AG04450 (cell line): ENCODE results near the gene CD34. TPM values are rescaled to one million over a fixed set of nuclear protein-coding genes. Genes with fewer than 3 reads are reported as not detected.

ENCODE experiments used
- CTCF ChIA-PET: fragments of 300-600, 350-600 bp; formaldehyde crosslinking; extraction: SDS; loops from one replicate; lab custom pipeline; 2022; ENCODE audit warnings: antibody characterized with exemption, inconsistent platforms; lab: Charles Lee
- POLR2A ChIA-PET: fragments of 350-600 bp; formaldehyde crosslinking; extraction: SDS; loops from one replicate; lab custom pipeline; 2021; ENCODE audit warnings: antibody characterized with exemption, inconsistent platforms; lab: Yijun Ruan, JAX
- DNase-seq: peaks from one replicate; pipeline ENCODE4 v3.0.0-alpha.2; 2011; ENCODE audit warnings: low read depth, low spot score
- H3K27ac ChIP-seq: one replicate; pipeline ENCODE4 v1.5.1; 2012; ENCODE audit warnings: low read depth, low read length, control low read depth
- H3K27me3 ChIP-seq: one replicate; pipeline ENCODE4 v1.6.0; 2012; ENCODE audit warnings: low read length; ENCODE audit not compliant: control insufficient read depth, insufficient read depth
- H3K4me3 ChIP-seq: 2 replicates; pipeline ENCODE4 v1.5.1; 2011; ENCODE audit warnings: mild to moderate bottlenecking, low read depth, low read length, control low read depth
- H3K9me3 ChIP-seq: 2 replicates; pipeline ENCODE4 v1.5.1; 2012; ENCODE audit warnings: low read length; ENCODE audit not compliant: control insufficient read depth, insufficient read depth
- polyA plus RNA-seq: library from polyadenylated mRNA; depleted of rRNA; stranded (reverse); fragments of >200 nt; gene quantifications from 2 replicates; pipeline ENCODE4 v1.2.3, GENCODE V29; 2011
- TF ChIP-seq, protein P1 (sequence below): IDR thresholded peaks from 2 replicates; pipeline ENCODE4 v1.5.1; 2011; ENCODE audit warnings: low read depth, low read length, control low read depth, inconsistent platforms

CD34 gene
- polyA plus RNA-seq, 1 experiment, result 0.14 TPM

DNA sequence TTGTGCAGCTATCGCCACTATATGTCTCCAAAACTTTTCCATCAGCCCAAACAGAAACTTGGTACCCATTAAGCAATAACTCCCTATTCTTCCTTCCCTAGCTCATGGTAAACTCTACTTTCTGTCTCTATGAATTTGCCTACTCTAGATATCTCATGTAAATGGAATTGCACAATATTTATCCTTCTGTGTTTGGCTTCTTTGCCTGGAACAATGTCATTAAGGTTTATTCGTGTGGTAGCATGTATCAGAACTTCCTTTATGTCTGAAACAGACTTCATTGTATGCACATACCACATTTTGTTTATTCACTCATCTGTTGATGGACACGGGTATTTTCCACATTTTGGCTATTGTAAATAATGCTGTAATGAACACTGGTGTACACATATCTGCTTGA, 40.7 kb upstream of the CD34 start:
- Histone ChIP-seq H3K27ac (no peak overlapping the region), H3K9me3 (no peaks in the 10 kb centered on the region), H3K4me3 (no peak overlapping the region), H3K27me3 (peaks cover 16% of the 10 kb centered on the region)
- TF ChIP-seq, protein P1, sequence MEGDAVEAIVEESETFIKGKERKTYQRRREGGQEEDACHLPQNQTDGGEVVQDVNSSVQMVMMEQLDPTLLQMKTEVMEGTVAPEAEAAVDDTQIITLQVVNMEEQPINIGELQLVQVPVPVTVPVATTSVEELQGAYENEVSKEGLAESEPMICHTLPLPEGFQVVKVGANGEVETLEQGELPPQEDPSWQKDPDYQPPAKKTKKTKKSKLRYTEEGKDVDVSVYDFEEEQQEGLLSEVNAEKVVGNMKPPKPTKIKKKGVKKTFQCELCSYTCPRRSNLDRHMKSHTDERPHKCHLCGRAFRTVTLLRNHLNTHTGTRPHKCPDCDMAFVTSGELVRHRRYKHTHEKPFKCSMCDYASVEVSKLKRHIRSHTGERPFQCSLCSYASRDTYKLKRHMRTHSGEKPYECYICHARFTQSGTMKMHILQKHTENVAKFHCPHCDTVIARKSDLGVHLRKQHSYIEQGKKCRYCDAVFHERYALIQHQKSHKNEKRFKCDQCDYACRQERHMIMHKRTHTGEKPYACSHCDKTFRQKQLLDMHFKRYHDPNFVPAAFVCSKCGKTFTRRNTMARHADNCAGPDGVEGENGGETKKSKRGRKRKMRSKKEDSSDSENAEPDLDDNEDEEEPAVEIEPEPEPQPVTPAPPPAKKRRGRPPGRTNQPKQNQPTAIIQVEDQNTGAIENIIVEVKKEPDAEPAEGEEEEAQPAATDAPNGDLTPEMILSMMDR, result no peak
- POLR2A ChIA-PET, result interaction anchor here (0.6 kb wide), 1 partner anchor 14 kb away, joined by 4 read pairs; no protein-coding TSS in a partner anchor
- CTCF ChIA-PET, result interaction anchor here (0.9 to 4.9 kb wide), 4 partner anchors 12 to 82 kb away, joined by 5 to 68 read pairs (median 8); no protein-coding TSS in a partner anchor
- DNase-seq, result no peak

DNA sequence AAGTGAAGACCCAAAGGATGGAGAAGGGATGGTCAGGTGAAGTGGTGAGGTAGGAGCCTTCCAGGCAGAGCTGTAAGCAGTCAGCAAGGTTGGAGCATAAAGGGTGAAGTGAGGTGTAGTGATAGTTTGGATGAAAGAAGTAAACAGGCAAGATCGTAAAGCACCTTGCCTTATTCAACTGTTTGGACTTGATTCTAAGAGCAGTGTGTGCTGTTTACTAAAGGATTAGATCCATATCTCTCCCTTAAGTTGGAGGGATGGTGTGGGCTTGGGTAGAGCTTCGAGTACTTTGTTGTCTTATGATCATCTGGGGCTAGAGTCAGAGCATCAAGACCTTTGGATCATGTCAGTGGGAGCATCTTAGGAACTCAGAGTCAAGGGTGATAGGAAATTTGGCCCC, 39.8 kb upstream of the CD34 start:
- POLR2A ChIA-PET, result no interaction called here
- TF ChIP-seq, protein P1, result no peak
- DNase-seq, result no peak
- H3K27ac ChIP-seq, result no peak overlapping the region
- H3K4me3 ChIP-seq, result no peak overlapping the region
- no peaks in the 10 kb centered on the region for H3K9me3 ChIP-seq
- H3K27me3 ChIP-seq, result peaks cover 9% of the 10 kb centered on the region
- CTCF ChIA-PET, result interaction anchor here (2.4 to 4.9 kb wide), 2 partner anchors 13 to 47 kb away, joined by 7 to 68 read pairs; no protein-coding TSS in a partner anchor

DNA sequence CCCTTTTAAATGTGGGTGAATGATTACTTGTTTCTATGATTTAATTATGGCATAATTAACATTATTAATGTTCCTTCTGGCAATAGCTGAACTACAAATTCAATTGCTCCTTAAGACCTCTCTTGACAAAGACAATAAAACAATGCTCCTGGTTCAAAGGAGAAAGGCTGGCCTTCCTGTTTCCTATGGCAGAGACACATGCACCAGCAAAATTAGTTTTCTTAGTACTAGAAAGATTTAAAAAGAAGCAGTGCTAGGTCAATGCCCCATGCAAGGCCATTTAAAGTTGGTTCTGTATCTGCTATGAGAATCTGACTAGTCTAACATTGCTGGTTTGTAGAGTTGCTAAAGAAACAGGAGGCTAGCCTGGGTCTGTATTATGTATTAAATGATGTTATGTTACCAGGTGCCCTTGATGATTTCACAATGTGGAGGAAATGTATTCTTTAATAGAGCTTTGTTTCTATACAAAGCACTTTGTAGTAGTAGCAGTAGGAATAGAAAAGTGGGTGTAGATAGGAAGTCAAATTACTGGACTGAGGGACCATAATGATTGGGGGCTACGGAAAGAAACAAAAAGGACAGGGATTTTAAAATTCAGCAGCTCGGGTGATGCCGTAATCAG, 38.8 kb upstream of the CD34 start:
- Histone ChIP-seq H3K9me3 (no peaks in the 10 kb centered on the region), H3K4me3 (no peak overlapping the region), H3K27me3 (peaks cover 7% of the 10 kb centered on the region), H3K27ac (no peak overlapping the region)
- POLR2A ChIA-PET, result no interaction called here
- CTCF ChIA-PET, result interaction anchor here (1.5 kb wide), 1 partner anchor 14 kb away, joined by 7 read pairs; no protein-coding TSS in a partner anchor
- TF ChIP-seq, protein P1, result no peak
- DNase-seq, result no peak

DNA sequence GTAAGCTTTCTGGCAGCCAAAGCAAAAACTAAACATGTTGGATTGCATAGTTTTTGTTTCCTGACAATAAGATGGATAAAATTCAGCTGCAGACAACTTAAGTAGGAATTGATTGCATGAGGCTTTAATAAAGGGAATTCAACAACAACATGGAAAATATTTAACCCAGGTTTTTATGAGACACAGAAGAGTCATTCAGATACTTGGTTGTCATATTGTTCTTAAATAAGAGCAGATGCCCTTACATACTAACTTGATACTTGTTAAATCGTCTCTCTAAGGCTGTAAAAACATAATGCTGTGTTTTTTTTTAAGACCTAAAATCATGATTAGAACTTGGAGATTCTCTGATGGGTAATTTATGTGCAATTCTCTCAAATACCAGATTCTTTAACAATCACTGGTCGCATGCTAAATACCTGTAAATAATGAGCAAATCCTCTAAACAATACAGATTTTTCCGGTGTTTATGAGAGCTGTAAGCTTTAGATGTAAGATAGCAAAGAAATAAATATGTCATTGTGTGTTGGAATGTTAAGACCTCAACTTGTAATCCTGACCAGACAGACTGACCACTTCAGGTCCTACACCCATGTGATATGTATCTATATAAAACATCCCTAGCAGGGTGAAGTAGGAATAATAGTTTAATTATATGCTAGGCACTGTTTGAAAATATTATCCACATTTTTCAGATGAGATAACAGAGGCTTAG, 37.8 kb upstream of the CD34 start:
- POLR2A ChIA-PET, result no interaction called here
- no peak for DNase-seq
- CTCF ChIA-PET, result interaction anchor here (1.0 to 1.5 kb wide), 2 partner anchors 15 to 120 kb away, joined by 3 to 7 read pairs; no protein-coding TSS in a partner anchor

More for the DNA sequence above, 37.8 kb upstream of the CD34 start:
- Histone ChIP-seq H3K9me3 (no peaks in the 10 kb centered on the region), H3K27me3 (peaks cover 3% of the 10 kb centered on the region), H3K27ac (no peak overlapping the region), H3K4me3 (no peak overlapping the region)
- TF ChIP-seq, protein P1, result no peak
